ENCODE measurements around the gene POLH. TPM values are rescaled to one million over a fixed set of nuclear protein-coding genes. Genes with fewer than 3 reads are reported as not detected.
"Not testable (repeated sequence)": the region's sequence is repeated elsewhere in the genome, so short reads cannot be mapped to it uniquely, and the experiment has no call there.

Gene POLH
- total and polyA plus RNA-seq, 9 donors, result 8.1 to 15.3 (median 11.9) TPM

GRCh38 chr6:43639984-43640800, 64.2 kb downstream of the POLH start:
- Histone ChIP-seq H3K27me3 (ENCODE audit: control insufficient read depth, insufficient read depth, low read length) (no peaks in the 10 kb centered on the region), H3K27ac (ENCODE audit: low read length) (no peak overlapping the region), H3K4me3 (ENCODE audit: low read length) (no peak overlapping the region), H3K4me1 (ENCODE audit: control insufficient read depth, insufficient read depth, low read length) (peaks cover 13% of the 10 kb centered on the region), H3K36me3 (ENCODE audit: control insufficient read depth, insufficient read depth, low read length) (peaks cover 37% of the 10 kb centered on the region), H3K9me3 (replicated peaks; ENCODE audit: control insufficient read depth, low read depth, low read length) (no peaks in the 10 kb centered on the region)
- DNase-seq, result no peak
- 95% methylated on average over 18 of the region's 21 CpGs for WGBS (ENCODE audit: insufficient coverage)

GRCh38 chr6:43644940-43645612, 69.1 kb downstream of the POLH start, which contains the start of gene RSPH9:
Gene RSPH9 (plus strand): TSS chr6:43645036. CDS start chr6:43645099, 63 bp downstream.
- DNase-seq, result peak; percentile 88
- Histone ChIP-seq H3K27ac (ENCODE audit: low read length) (peak within 1 kb of the TSS; percentile 74), H3K27me3 (ENCODE audit: control insufficient read depth, insufficient read depth, low read length) (no peaks in the 10 kb centered on the region), H3K36me3 (ENCODE audit: control insufficient read depth, insufficient read depth, low read length) (peaks cover 20% of the 10 kb centered on the region), H3K9me3 (replicated peaks; ENCODE audit: control insufficient read depth, low read depth, low read length) (no peaks in the 10 kb centered on the region), H3K4me1 (ENCODE audit: control insufficient read depth, insufficient read depth, low read length) (peaks cover 4% of the 10 kb centered on the region), H3K4me3 (ENCODE audit: low read length) (peak within 1 kb of the TSS; percentile 52)
- WGBS (ENCODE audit: insufficient coverage), result 1% methylated on average over 50 of the region's 52 CpGs

GRCh38 chr6:43645613-43645964, 69.6 kb downstream of the POLH start:
- Histone ChIP-seq H3K9me3 (replicated peaks; ENCODE audit: control insufficient read depth, low read depth, low read length) (no peaks in the 10 kb centered on the region), H3K36me3 (ENCODE audit: control insufficient read depth, insufficient read depth, low read length) (peaks cover 15% of the 10 kb centered on the region), H3K27me3 (ENCODE audit: control insufficient read depth, insufficient read depth, low read length) (no peaks in the 10 kb centered on the region), H3K4me3 (ENCODE audit: low read length) (peak overlapping the region; percentile 52), H3K4me1 (ENCODE audit: control insufficient read depth, insufficient read depth, low read length) (peaks cover 4% of the 10 kb centered on the region), H3K27ac (ENCODE audit: low read length) (no peak overlapping the region)
- no peak for DNase-seq
- 3% methylated on average over 6 of the region's 9 CpGs for WGBS (ENCODE audit: insufficient coverage)

- Histone ChIP-seq H3K4me1 (ENCODE audit: control insufficient read depth, insufficient read depth, low read length) (peaks cover 4% of the 10 kb centered on the region), H3K27ac (ENCODE audit: low read length) (no peak overlapping the region), H3K36me3 (ENCODE audit: control insufficient read depth, insufficient read depth, low read length) (peaks cover under 1% of the 10 kb centered on the region), H3K9me3 (replicated peaks; ENCODE audit: control insufficient read depth, low read depth, low read length) (no peaks in the 10 kb centered on the region), H3K4me3 (ENCODE audit: low read length) (no peak overlapping the region), H3K27me3 (ENCODE audit: control insufficient read depth, insufficient read depth, low read length) (no peaks in the 10 kb centered on the region)
- no peak for DNase-seq
- no CpG with 5 or more reads among the region's 3 CpGs for WGBS (ENCODE audit: insufficient coverage)
These were observed 71.6 kb downstream of the POLH start for GRCh38 chr6:43647613-43648012.

- Histone ChIP-seq H3K9me3 (replicated peaks; ENCODE audit: control insufficient read depth, low read depth, low read length) (no peaks in the 10 kb centered on the region), H3K27ac (ENCODE audit: low read length) (no peak overlapping the region)
- WGBS (ENCODE audit: insufficient coverage), result 100% methylated on average over 1 of the region's 2 CpGs
These were observed 72.3 kb downstream of the POLH start for GRCh38 chr6:43648248-43648647.

GRCh38 chr6:43652822-43653221, 76.8 kb downstream of the POLH start:
- not testable (repeated sequence) for H3K4me3 ChIP-seq (ENCODE audit: low read length); H3K9me3 ChIP-seq (replicated peaks; ENCODE audit: control insufficient read depth, low read depth, low read length); DNase-seq; H3K36me3 ChIP-seq (ENCODE audit: control insufficient read depth, insufficient read depth, low read length); H3K27me3 ChIP-seq (ENCODE audit: control insufficient read depth, insufficient read depth, low read length); H3K4me1 ChIP-seq (ENCODE audit: control insufficient read depth, insufficient read depth, low read length)
- WGBS (ENCODE audit: insufficient coverage), result 83% methylated on average over 1 of the region's 2 CpGs
- peak overlapping the region; percentile 29 for H3K27ac ChIP-seq (ENCODE audit: low read length)

More at GRCh38 chr6:43648248-43648647, 72.3 kb downstream of the POLH start:
- Histone ChIP-seq H3K4me1 (ENCODE audit: control insufficient read depth, insufficient read depth, low read length) (peaks cover 4% of the 10 kb centered on the region), H3K27me3 (ENCODE audit: control insufficient read depth, insufficient read depth, low read length) (no peaks in the 10 kb centered on the region), H3K36me3 (ENCODE audit: control insufficient read depth, insufficient read depth, low read length) (no peaks in the 10 kb centered on the region), H3K4me3 (ENCODE audit: low read length) (no peak overlapping the region)
- no peak for DNase-seq

- peaks cover 3% of the 10 kb centered on the region for H3K9me3 ChIP-seq (replicated peaks; ENCODE audit: control insufficient read depth, low read depth, low read length)
- H3K36me3 ChIP-seq (ENCODE audit: control insufficient read depth, insufficient read depth, low read length), result no peaks in the 10 kb centered on the region
- H3K4me3 ChIP-seq (ENCODE audit: low read length), result no peak overlapping the region
- H3K27me3 ChIP-seq (ENCODE audit: control insufficient read depth, insufficient read depth, low read length), result no peaks in the 10 kb centered on the region
- WGBS (ENCODE audit: insufficient coverage), result no CpG with 5 or more reads among the region's 3 CpGs
- no peak overlapping the region for H3K27ac ChIP-seq (ENCODE audit: low read length)
- DNase-seq, result no peak
- no peaks in the 10 kb centered on the region for H3K4me1 ChIP-seq (ENCODE audit: control insufficient read depth, insufficient read depth, low read length)
These were observed 81.3 kb downstream of the POLH start for GRCh38 chr6:43657221-43657802.

- Histone ChIP-seq H3K36me3 (ENCODE audit: control insufficient read depth, insufficient read depth, low read length) (no peaks in the 10 kb centered on the region), H3K27ac (ENCODE audit: low read length) (no peak overlapping the region), H3K9me3 (replicated peaks; ENCODE audit: control insufficient read depth, low read depth, low read length) (peaks cover 3% of the 10 kb centered on the region), H3K4me1 (ENCODE audit: control insufficient read depth, insufficient read depth, low read length) (no peaks in the 10 kb centered on the region), H3K4me3 (ENCODE audit: low read length) (no peak overlapping the region), H3K27me3 (ENCODE audit: control insufficient read depth, insufficient read depth, low read length) (no peaks in the 10 kb centered on the region)
- 93% methylated on average over 3 of the region's 9 CpGs for WGBS (ENCODE audit: insufficient coverage)
- no peak for DNase-seq
These were observed 82.2 kb downstream of the POLH start for GRCh38 chr6:43658161-43658560.

- 80% methylated on average over 1 of the region's 5 CpGs for WGBS (ENCODE audit: insufficient coverage)
These were observed 87.0 kb downstream of the POLH start for GRCh38 chr6:43662948-43663347.

More at GRCh38 chr6:43662948-43663347, 87.0 kb downstream of the POLH start:
- not testable (repeated sequence) for H3K36me3 ChIP-seq (ENCODE audit: control insufficient read depth, insufficient read depth, low read length); H3K27me3 ChIP-seq (ENCODE audit: control insufficient read depth, insufficient read depth, low read length); DNase-seq; H3K9me3 ChIP-seq (replicated peaks; ENCODE audit: control insufficient read depth, low read depth, low read length); H3K4me3 ChIP-seq (ENCODE audit: low read length); H3K27ac ChIP-seq (ENCODE audit: low read length)
- H3K4me1 ChIP-seq (ENCODE audit: control insufficient read depth, insufficient read depth, low read length), result peaks cover 29% of the 10 kb centered on the region

Measured in muscle of leg (tissue), 11 donors.